ENCODE measurements around the gene PLIN4. TPM values are rescaled to one million over a fixed set of nuclear protein-coding genes. Genes with fewer than 3 reads are reported as not detected.

The PLIN4 gene
- total RNA-seq, 5 donors from 2014 or later (not counting 1 experiment from before 2014, with no cell fraction given), result 0.06 to 0.16 (median 0.15) TPM; not detected in 2

GRCh38 chr19:4521888-4522242, 3.6 kb upstream of the PLIN4 start:
- WGBS (ENCODE audit: insufficient coverage), result 69% methylated on average over 2 of the region's 5 CpGs
- POLR2A ChIA-PET, result no interaction called here
- no peaks in the 10 kb centered on the region for H3K4me1 ChIP-seq (ENCODE audit: control insufficient read depth in 1 of 2, extremely low read depth in 1 of 2, insufficient read depth in 2 of 2, low read length in 2 of 2)
- H3K4me3 ChIP-seq (ENCODE audit: control insufficient read depth in 1 of 2, extremely low read depth in 1 of 2, low read length in 1 of 2), result no peak overlapping the region
- H3K9me3 ChIP-seq, result no peaks in the 10 kb centered on the region
- ATAC-seq (replicated peaks in 1 of 4) (no peak), DNase-seq (no peak)
- H3K4me3 Mint-ChIP-seq, result no peak overlapping the region
- H3K27ac Mint-ChIP-seq, result no peak overlapping the region
- peaks cover 0 to 17% of the 10 kb centered on the region in 2 donors for H3K27me3 Mint-ChIP-seq
- H3K36me3 Mint-ChIP-seq, result no peaks in the 10 kb centered on the region
- H3K36me3 ChIP-seq (ENCODE audit: control insufficient read depth in 2 of 2, extremely low read depth in 1 of 2, insufficient read depth in 1 of 2, low read length in 1 of 2), result no peaks in the 10 kb centered on the region
- H3K27me3 ChIP-seq (replicated peaks in 1 of 2; ENCODE audit: control insufficient read depth in 2 of 2, extremely low read depth in 1 of 2, insufficient read depth in 2 of 2, low read length in 1 of 2), result peaks cover 0 to 39% of the 10 kb centered on the region in 2 experiments
- peaks cover 0 to 6% (median 0%) of the 10 kb centered on the region in 3 donors for H3K4me1 Mint-ChIP-seq
- H3K27ac ChIP-seq (ENCODE audit: low read length), result no peak overlapping the region
- CTCF ChIA-PET, result interaction anchor here in 1 of 2 donors (0.5 to 0.6 kb wide), 2 partner anchors 43 to 468 kb away, joined by 3 to 4 read pairs; no protein-coding TSS in a partner anchor
- H3K9me3 Mint-ChIP-seq, result no peaks in the 10 kb centered on the region

- Mint-ChIP-seq H3K4me1 (peaks cover 0 to 6% (median 0%) of the 10 kb centered on the region in 3 donors), H3K9me3 (no peaks in the 10 kb centered on the region), H3K27me3 (peaks cover 0 to 17% of the 10 kb centered on the region in 2 donors), H3K4me3 (no peak overlapping the region), H3K36me3 (no peaks in the 10 kb centered on the region), H3K27ac (no peak overlapping the region)
- WGBS (ENCODE audit: insufficient coverage), result 85% methylated on average over 8 of the region's 11 CpGs
- no peak overlapping the region for H3K4me3 ChIP-seq (ENCODE audit: control insufficient read depth in 1 of 2, extremely low read depth in 1 of 2, low read length in 1 of 2)
- peaks cover 0 to 42% of the 10 kb centered on the region in 2 experiments for H3K27me3 ChIP-seq (replicated peaks in 1 of 2; ENCODE audit: control insufficient read depth in 2 of 2, extremely low read depth in 1 of 2, insufficient read depth in 2 of 2, low read length in 1 of 2)
- H3K36me3 ChIP-seq (ENCODE audit: control insufficient read depth in 2 of 2, extremely low read depth in 1 of 2, insufficient read depth in 1 of 2, low read length in 1 of 2), result no peaks in the 10 kb centered on the region
- POLR2A ChIA-PET, result no interaction called here
- DNase-seq (no peak), ATAC-seq (replicated peaks in 1 of 4) (no peak)
- no peak overlapping the region for H3K27ac ChIP-seq (ENCODE audit: low read length)
- H3K9me3 ChIP-seq, result no peaks in the 10 kb centered on the region
- no peaks in the 10 kb centered on the region for H3K4me1 ChIP-seq (ENCODE audit: control insufficient read depth in 1 of 2, extremely low read depth in 1 of 2, insufficient read depth in 2 of 2, low read length in 2 of 2)
- CTCF ChIA-PET, result interaction anchor here in 1 of 2 donors (0.5 to 0.6 kb wide), 2 partner anchors 44 to 469 kb away, joined by 3 to 4 read pairs; no protein-coding TSS in a partner anchor
Observed at GRCh38 chr19:4521170-4521887, 3.0 kb upstream of the PLIN4 start.

GRCh38 chr19:4519521-4520277, 1.4 kb upstream of the PLIN4 start:
- CTCF ChIA-PET, result no interaction called here
- POLR2A ChIA-PET, result no interaction called here
- no peak for ATAC-seq (replicated peaks in 1 of 4)
- Histone ChIP-seq H3K9me3 (no peaks in the 10 kb centered on the region), H3K27me3 (replicated peaks in 1 of 2; ENCODE audit: control insufficient read depth in 2 of 2, extremely low read depth in 1 of 2, insufficient read depth in 2 of 2, low read length in 1 of 2) (peaks cover 0 to 42% of the 10 kb centered on the region in 2 experiments), H3K27ac (ENCODE audit: low read length) (no peak overlapping the region), H3K4me3 (ENCODE audit: control insufficient read depth in 1 of 2, extremely low read depth in 1 of 2, low read length in 1 of 2) (no peak overlapping the region), H3K36me3 (ENCODE audit: control insufficient read depth in 2 of 2, extremely low read depth in 1 of 2, insufficient read depth in 1 of 2, low read length in 1 of 2) (no peaks in the 10 kb centered on the region), H3K4me1 (ENCODE audit: control insufficient read depth in 1 of 2, extremely low read depth in 1 of 2, insufficient read depth in 2 of 2, low read length in 2 of 2) (no peaks in the 10 kb centered on the region)
- H3K9me3 Mint-ChIP-seq, result no peaks in the 10 kb centered on the region
- no peaks in the 10 kb centered on the region for H3K4me1 Mint-ChIP-seq
- no peak overlapping the region for H3K27ac Mint-ChIP-seq
- peaks cover 0 to 17% of the 10 kb centered on the region in 2 donors for H3K27me3 Mint-ChIP-seq
- H3K4me3 Mint-ChIP-seq, result no peak overlapping the region
- WGBS (ENCODE audit: insufficient coverage), result 76% methylated on average over 5 of the region's 9 CpGs
- DNase-seq, result no peak
- H3K36me3 Mint-ChIP-seq, result no peaks in the 10 kb centered on the region

DNA sequence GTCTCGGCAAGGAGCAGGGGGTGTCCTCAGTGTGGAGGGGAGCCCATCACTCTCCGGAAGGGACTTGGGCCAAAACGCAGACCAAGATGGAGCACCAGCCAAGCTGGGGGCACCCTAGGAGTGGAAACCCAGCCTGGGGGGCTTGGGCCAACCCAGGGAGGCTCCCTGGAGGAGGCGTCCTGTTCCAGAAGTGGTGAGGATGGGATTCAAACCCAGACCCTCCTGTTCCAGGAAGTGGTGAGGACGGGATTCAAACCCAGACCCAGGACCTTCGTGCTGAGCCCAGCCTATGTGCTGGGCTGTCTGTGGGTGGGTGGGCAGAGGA, 848 bp upstream of the PLIN4 start:
- Histone ChIP-seq H3K27ac (ENCODE audit: low read length) (no peak overlapping the region), H3K9me3 (no peaks in the 10 kb centered on the region), H3K36me3 (ENCODE audit: control insufficient read depth in 2 of 2, extremely low read depth in 1 of 2, insufficient read depth in 1 of 2, low read length in 1 of 2) (no peaks in the 10 kb centered on the region), H3K4me1 (ENCODE audit: control insufficient read depth in 1 of 2, extremely low read depth in 1 of 2, insufficient read depth in 2 of 2, low read length in 2 of 2) (no peaks in the 10 kb centered on the region), H3K27me3 (replicated peaks in 1 of 2; ENCODE audit: control insufficient read depth in 2 of 2, extremely low read depth in 1 of 2, insufficient read depth in 2 of 2, low read length in 1 of 2) (peaks cover 0 to 42% of the 10 kb centered on the region in 2 experiments), H3K4me3 (ENCODE audit: control insufficient read depth in 1 of 2, extremely low read depth in 1 of 2, low read length in 1 of 2) (no peak overlapping the region)
- 100% methylated on average over 3 of the region's 6 CpGs for WGBS (ENCODE audit: insufficient coverage)
- ATAC-seq (replicated peaks in 1 of 4) (no peak), DNase-seq (no peak)
- Mint-ChIP-seq H3K36me3 (no peaks in the 10 kb centered on the region), H3K9me3 (no peaks in the 10 kb centered on the region), H3K4me3 (no peak overlapping the region), H3K27me3 (peaks cover 0 to 17% of the 10 kb centered on the region in 2 donors), H3K27ac (no peak overlapping the region), H3K4me1 (no peaks in the 10 kb centered on the region)
- ChIA-PET POLR2A (no interaction called here), CTCF (no interaction called here)

- Mint-ChIP-seq H3K4me3 (no peak overlapping the region), H3K4me1 (no peaks in the 10 kb centered on the region), H3K27ac (no peak overlapping the region), H3K27me3 (peaks cover 0 to 17% of the 10 kb centered on the region in 2 donors), H3K9me3 (no peaks in the 10 kb centered on the region), H3K36me3 (no peaks in the 10 kb centered on the region)
- Histone ChIP-seq H3K9me3 (no peaks in the 10 kb centered on the region), H3K4me1 (ENCODE audit: control insufficient read depth in 1 of 2, extremely low read depth in 1 of 2, insufficient read depth in 2 of 2, low read length in 2 of 2) (no peaks in the 10 kb centered on the region), H3K27me3 (replicated peaks in 1 of 2; ENCODE audit: control insufficient read depth in 2 of 2, extremely low read depth in 1 of 2, insufficient read depth in 2 of 2, low read length in 1 of 2) (peaks cover 0 to 36% of the 10 kb centered on the region in 2 experiments), H3K36me3 (ENCODE audit: control insufficient read depth in 2 of 2, extremely low read depth in 1 of 2, insufficient read depth in 1 of 2, low read length in 1 of 2) (no peaks in the 10 kb centered on the region), H3K4me3 (ENCODE audit: control insufficient read depth in 1 of 2, extremely low read depth in 1 of 2, low read length in 1 of 2) (no peak overlapping the region), H3K27ac (ENCODE audit: low read length) (no peak overlapping the region)
- DNase-seq, result no peak
- POLR2A ChIA-PET, result no interaction called here
- ATAC-seq (replicated peaks in 1 of 4), result no peak
- CTCF ChIA-PET, result no interaction called here
- 79% methylated on average over 22 of the region's 24 CpGs for WGBS (ENCODE audit: insufficient coverage)
Observed at GRCh38 chr19:4517451-4518057, 732 bp downstream of the PLIN4 start.

DNA sequence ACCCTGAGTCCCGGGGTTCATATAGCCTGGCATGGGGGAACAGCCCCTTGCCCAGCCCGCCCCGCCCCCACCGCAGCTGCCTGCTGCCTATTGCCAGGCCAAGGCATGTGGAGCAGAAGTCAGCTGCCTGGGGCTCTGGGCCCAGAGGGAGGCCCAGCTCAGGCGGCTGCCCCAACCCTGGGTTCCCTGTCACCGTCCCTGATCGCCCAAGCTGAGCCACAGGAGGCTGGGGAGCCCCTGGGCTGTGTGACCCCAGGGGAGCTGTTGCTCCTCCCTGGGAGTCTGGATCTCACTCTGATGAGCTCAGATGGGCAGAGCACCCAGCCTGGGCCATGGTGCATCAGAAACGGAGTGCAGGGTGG, 1.4 kb downstream of the PLIN4 start:
- Histone ChIP-seq H3K4me1 (ENCODE audit: control insufficient read depth in 1 of 2, extremely low read depth in 1 of 2, insufficient read depth in 2 of 2, low read length in 2 of 2) (no peaks in the 10 kb centered on the region), H3K27ac (ENCODE audit: low read length) (no peak overlapping the region), H3K36me3 (ENCODE audit: control insufficient read depth in 2 of 2, extremely low read depth in 1 of 2, insufficient read depth in 1 of 2, low read length in 1 of 2) (no peaks in the 10 kb centered on the region), H3K4me3 (ENCODE audit: control insufficient read depth in 1 of 2, extremely low read depth in 1 of 2, low read length in 1 of 2) (no peak overlapping the region), H3K9me3 (no peaks in the 10 kb centered on the region), H3K27me3 (replicated peaks in 1 of 2; ENCODE audit: control insufficient read depth in 2 of 2, extremely low read depth in 1 of 2, insufficient read depth in 2 of 2, low read length in 1 of 2) (peaks cover 0 to 39% of the 10 kb centered on the region in 2 experiments)
- Mint-ChIP-seq H3K27ac (no peak overlapping the region), H3K36me3 (no peaks in the 10 kb centered on the region), H3K9me3 (no peaks in the 10 kb centered on the region), H3K4me1 (no peaks in the 10 kb centered on the region), H3K27me3 (peaks cover 0 to 17% of the 10 kb centered on the region in 2 donors), H3K4me3 (no peak overlapping the region)
- WGBS (ENCODE audit: insufficient coverage), result 53% methylated on average over 7 of the region's 8 CpGs
- ChIA-PET CTCF (no interaction called here), POLR2A (no interaction called here)
- no peak for ATAC-seq (replicated peaks in 1 of 4)
- DNase-seq, result no peak

All from T-cell (primary cell).